T-helper 9 cell (primary cell): ENCODE data around the gene GPSM3.

Source experiments
- DNase-seq: peaks from one replicate; pipeline ENCODE4 v3.0.0-alpha.2; 2020

GPSM3 gene

DNA sequence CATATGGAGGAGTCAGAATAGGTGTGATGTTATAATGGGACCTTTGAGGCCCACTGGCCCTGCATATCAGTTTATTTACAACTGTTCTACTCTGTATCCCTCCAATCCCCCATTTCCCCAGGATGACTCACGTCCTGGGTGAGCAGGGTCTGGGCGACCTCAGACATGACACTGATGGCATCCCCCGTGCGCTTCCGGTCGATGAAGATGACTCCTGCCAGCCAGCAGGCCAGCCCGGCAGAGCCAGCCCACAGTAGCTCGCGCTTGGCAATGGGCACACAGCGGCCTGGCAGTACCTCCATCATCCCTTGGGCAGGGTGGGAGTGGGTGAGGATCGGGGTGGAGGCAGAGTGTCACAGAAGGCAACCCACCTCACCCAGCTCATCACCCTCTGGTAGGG, 22.1 kb downstream of the GPSM3 start:
- no peak for DNase-seq

DNA sequence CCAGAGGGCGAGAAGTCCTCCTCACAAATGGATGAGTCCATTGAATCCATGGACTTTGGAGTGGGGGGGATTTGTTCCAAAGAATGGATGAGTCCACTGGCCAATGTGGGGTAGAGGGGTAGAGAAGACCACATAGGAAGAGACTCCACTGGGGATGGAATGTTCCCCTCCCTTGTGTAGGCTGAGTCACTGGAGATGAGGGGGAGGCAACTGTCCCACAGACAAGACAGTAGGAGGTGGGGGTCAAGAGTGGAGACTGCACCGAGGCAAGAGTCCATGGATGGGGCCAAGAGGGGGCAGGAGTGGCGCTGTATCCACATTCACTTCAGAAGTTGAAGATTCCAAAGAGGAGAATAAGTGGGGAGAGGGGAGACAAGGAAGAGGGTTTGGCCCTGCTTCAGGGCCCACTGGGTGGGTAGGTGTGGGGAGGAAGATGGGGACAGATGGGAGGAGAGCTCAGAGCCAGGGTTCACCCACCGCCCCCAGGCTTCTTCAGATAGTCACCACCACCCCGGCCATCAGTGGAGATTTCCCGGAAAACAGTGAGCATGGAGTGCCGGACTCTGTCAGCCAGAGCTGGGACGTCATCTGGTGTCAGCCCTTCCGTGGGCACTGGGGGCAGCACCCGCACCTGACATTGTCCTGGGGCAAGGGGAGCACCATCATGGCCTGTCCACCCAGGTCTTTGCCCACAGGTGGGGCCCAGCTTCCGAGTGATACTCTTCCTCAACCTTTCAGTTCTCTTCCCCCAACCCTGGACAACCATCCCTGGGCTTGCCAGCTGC, 23.4 kb downstream of the GPSM3 start:
- DNase-seq: no peak

DNA sequence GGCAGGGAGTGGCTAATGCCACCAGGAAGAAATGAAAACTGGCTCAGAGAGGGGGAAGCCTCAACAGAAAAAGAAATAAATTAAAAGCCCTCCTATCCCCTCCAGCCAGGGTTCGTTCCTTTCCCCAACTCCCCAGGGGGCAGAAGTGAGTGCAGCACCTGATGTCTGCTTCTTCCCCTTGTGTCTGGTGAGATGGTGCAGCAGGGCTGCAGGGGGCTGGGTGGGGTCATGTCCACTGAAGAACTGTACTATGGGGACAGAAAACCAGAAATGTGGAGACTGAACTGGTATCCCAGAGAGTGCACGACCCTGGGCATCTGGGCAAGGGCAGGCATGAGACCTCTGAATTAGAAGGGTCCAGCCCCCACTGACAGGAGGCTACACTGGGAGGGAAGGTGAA, 24.1 kb downstream of the GPSM3 start:
- DNase-seq: no peak

DNA sequence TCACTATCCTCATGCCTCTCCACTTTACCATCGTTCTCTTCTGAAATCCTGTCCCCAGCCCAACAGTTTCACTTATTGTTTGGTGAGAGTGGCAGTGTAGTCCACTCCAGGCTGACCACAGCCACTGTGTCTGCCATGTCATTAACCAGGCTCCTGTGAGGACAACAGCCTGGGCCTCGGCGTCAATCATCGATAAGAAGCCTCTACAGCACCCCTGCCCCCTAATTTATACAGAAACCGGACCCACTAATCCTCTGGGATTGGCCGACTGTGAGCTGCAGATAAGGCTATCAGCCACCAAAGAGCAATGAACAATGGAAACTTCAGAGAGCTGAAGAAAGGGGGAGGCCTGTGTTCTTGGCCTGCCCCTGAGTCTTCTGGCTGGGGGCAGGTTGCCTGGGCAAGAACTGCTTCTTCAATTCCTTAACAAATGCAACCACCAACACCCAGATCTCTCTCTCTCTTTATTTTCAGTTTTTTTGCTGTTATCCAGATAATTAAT, 24.6 kb downstream of the GPSM3 start:
- DNase-seq: no peak

DNA sequence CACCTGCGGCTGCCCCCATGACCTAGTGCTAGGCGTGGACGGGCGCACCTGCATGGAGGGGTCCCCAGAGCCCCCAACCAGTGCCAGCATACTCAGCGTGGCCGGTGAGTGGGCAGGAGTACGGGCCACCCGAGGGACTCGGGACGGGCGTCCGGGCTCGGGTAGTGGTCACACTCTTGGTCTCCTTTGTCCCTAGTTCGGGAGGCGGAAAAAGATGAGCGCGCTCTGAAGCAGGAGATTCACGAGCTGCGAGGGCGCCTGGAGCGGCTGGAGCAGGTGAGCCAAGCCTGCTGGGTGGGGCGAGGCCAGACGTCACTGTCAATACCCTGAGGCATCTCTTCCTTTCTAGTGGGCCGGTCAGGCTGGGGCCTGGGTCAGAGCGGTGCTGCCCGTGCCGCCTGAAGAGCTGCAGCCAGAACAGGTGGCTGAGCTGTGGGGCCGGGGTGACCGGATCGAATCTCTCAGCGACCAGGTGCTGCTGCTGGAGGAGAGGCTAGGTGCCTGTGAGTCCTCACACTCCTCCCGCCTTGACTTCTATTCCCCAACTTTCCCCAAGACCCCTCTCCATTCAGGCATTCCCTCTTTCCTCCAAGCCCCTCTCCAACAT, 25.2 kb downstream of the GPSM3 start:
- DNase-seq: no peak

DNA sequence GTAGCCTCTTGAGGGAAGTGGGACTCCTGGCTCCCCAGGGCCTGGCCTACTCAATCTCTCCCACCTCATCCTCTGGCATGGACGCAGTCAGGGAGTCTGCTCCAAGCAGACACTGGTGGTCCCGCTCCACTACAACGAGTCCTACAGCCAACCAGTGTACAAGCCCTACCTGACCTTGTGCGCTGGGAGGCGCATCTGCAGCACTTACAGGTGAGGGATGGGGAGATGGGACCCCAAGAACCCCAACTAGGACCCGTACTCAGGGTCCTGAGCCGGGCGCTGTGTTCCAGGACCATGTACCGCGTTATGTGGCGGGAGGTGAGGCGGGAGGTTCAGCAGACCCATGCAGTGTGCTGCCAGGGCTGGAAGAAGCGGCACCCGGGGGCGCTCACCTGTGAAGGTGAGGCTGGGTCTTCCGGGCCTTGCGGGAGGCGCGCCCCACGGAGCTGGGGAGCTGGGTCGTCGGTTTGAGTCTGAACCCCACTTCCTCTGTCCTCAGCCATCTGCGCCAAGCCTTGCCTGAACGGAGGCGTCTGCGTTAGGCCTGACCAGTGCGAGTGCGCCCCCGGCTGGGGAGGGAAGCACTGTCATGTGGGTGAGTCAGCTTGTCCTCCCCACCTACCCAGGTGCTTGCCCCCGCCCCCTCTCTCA, 25.9 kb downstream of the GPSM3 start:
- no peak for DNase-seq

DNA sequence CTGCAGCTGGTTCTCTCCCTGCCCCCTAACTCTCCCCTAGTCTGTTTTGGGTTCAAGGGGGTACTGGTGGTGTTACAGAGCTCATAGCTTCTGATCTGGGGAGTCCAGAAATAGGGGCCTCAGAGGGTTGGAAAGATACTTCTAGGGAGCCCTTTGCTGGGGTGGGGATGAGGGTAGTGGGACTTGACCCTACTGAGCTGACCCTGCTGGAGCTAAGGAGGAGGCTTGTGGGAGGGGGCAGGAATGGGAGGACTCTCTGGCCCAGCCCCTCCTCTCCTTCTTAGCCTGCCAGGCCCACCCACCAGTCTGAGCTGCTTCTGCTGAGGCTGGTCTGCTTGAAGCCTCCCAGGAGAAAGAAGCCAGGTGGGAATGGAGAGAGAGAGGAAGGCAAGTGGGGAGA, 28.1 kb downstream of the GPSM3 start, which contains the start of gene EGFL8:
Gene EGFL8 (plus strand): TSS at position 301 of the 400 bp plus-strand sequence. CDS start 1,571 bp downstream, outside the sequence.
- no peak for DNase-seq

DNA sequence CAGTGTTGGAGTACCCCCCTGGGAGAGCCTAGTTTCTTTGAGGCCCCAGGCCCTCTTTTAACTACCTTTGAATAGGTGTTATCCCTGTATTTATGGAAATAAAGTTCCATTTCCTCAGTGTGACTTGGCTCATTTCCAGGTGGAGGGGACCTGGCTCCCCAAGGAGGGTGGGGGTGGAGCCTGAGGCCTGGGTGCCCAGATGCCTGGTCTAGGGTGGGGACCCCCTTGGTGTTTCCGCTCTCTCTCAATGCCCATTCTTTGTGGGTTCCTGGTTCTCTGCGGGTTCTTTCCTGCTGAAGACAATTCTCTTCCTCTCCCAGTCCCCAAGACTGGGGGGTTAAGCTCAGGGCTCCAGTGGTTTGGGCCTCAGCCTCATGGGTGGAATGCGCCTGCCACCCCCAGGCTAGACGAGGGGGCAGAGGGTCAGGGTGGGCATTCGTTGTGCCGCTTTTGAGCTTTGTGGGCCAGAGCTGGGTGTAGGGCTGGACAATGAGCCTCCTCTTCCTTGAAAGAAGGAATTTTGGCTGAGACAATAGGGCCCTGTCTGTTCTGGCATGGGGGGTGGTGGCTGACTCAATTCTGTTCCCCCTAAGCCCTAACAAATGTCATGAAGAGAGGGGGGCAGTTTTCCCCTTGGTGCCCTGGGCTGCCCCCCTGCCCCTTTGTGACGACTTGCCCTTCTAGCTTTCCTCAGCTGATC, 28.7 kb downstream of the GPSM3 start:
- DNase-seq: no peak

DNA sequence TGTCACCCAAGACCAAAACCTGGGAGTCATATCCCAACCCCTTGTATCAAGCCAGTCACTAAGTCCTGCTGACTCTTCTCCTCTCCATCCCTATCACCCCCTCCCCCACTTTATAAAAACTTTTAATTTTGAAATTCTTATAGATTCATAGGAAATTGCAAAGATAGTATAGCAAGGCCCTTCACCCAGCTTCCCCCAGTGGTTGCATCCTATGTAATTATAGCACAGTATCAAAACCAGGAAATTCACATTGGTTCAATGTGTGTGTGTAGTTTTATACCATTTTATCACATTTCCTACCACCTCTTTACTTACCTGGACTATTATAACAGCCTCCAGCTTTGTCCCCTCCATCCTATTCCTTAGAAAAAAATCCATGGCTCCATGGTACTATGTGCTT, 34.4 kb downstream of the GPSM3 start:
- DNase-seq: no peak

DNA sequence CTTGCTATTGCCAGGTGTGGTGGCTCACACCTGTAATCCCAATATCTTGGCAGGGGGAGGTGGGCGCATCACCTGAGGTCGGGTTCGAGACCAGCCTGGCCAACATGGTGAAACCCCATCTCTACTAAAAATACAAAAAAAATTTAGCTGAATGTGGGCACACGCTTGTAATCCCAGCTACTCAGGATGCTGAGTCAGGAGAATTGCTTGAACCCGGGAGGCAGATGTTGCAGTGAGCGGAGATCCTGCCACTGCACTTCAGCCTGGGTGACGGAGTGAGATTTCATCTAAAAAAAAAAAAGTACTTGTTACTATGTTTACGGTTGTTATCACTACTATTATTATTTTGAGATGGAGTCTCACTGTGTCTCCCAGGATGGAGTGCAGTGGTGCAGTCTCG, 35.6 kb downstream of the GPSM3 start:
- no peak for DNase-seq

DNA sequence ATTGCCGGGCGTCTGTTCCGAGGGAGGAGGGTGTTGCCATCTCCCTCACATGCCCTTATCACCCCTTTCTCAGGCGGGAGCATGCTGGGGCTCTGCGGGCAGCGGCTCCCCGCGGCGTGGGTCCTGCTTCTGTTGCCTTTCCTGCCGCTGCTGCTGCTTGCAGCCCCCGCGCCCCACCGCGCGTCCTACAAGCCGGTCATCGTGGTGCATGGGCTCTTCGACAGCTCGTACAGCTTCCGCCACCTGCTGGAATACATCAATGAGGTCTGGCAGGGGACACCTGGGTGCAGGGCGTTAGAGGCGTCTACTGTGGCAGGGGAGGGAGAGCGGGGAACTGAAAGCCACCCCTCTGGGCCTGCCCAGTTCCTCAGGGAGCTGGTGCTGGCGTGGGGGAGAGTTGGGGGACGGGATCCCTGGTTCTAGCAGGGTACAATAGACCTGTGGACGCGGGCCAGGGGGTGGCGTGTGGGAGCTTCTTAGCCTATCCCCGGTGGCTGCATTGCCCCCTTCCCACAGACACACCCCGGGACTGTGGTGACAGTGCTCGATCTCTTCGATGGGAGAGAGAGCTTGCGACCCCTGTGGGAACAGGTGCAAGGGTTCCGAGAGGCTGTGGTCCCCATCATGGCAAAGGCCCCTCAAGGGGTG, 37.8 kb downstream of the GPSM3 start:
- DNase-seq: peak; percentile 46

DNA sequence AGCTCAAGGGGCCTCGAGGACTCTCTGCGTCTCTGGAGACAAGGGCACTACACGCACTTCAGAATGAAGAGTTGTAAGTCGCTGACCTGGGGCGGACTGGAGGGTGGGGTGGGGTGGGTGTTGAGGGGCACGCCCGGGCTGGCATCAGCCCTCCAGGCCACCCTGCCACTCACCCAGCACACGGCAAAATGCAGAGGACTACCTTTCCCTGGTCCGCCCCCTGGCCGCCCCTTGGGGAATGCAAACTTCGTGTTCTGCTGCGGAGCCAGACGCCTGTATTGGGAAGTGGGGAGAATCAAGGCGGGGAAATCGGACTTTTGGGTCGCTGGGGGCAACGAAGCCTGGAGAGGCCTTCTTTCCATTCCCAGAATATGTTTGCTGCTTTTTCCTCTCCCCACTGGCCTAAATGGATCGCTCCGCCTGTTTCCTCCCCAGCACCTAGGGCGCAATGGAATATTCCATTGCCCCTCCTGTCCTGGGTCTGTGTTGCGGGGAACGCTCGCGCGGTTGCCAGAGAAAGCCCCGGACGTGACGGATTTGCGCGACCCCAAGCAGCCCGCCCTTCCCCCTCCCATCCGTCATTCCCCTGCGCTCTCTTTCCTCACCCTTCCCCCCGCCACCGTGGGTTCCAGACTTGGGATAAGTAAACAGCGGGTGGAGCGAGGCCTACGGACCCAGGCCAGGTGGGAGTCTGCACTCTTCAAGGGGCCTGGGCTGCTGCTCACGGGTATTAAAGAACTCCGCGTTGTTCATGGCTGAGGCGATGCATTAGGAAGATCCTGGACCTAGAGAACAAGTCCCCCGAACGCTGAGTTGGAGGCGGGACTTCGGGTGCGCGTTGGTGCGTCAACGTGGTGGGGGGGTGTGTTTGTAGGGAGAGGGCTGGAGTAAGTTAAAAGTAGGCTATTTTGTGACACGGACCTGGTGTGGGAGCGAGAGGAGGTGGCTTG, 38.6 kb downstream of the GPSM3 start, which contains the start of gene PPT2:
Gene PPT2 (plus strand): TSS at position 578 of the 950 bp plus-strand sequence. CDS start 454 bp downstream, outside the sequence.
- DNase-seq: peak; percentile 49

DNA sequence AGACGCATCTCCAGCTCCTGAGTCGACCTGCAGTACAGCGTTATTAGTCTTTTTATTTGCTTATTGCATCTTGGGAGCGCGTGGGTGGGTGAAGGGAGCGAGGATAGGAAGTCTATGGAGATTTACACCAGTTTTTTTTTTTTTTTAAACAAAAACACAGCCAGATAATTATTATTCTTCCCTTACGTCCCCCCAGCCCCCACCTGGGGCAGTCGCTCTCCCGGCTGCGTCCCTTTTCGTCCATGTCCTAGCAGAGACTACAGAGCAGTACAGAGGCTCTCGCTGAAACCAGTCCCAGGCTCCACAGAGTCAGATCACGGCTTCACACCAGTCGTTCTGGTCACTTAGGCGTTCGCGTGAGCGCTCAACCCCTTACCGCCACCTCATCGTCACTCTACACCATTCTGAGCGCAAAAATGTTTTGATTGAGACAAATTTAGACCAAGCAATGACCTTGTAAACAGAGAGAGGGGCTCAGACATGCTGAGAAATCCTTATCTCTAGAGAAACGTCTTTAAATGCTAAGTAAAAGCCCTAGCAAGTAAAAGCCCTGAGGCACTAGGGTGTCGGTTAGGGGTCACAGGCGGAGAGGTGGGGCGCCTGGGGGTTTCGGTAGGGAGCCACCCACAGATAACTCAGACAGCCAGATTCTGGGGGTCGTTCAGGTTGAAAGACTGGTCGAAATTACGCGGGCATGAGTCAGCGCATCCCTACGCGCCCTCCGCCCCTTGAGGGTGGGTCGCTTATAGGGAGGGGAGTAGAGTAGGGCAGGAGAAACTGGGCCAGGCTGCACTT, 39.5 kb downstream of the GPSM3 start:
- DNase-seq: no peak

DNA sequence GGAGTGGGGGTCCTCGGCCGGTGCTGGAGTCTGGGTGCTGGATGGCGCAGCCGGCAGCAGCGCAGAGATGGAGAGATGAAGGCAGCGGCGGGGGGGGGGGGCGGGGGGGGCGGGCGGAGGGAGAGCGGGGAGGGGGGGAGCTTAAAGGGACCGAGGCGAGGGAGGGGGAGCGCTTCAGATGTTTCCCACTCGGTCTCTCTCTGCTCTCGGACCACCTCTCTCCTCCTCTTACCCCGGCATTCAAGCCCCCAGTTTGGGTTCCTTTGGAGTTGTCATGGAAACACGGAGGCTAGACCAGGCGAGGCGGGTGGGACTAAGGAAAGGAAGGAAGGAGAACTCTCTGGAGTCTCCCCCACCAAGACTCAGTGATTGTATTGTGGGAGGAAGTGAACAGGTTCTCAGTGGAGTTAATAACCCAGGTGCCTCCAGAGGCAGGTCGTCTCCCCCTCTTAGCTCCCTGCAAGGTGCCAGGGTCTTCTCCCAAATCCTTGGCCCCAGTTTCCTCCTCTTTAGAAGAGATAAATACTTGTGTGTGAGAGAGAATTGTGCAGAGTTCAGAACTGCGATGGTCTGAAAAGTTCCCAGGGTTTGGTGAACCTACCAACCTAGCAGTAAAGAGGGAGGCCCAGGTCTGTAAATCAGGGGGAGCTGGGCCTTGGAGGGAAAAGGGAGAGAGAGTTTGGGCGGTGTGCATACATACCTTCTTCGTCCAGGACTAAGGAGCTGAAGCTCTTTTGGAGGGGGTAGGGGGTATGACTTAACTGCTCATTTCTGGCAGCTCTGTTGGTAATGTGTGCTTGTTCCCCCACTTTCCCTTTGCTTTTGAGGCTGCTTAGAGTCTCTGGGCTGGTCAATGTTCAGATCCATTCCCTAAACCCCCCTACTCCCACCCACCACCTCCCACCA, 40.3 kb downstream of the GPSM3 start, which contains the start of gene PRRT1:
Gene PRRT1 (minus strand): TSS at position 77 of the 906 bp plus-strand sequence. CDS start 112 bp downstream, outside the sequence.
- no peak for DNase-seq

DNA sequence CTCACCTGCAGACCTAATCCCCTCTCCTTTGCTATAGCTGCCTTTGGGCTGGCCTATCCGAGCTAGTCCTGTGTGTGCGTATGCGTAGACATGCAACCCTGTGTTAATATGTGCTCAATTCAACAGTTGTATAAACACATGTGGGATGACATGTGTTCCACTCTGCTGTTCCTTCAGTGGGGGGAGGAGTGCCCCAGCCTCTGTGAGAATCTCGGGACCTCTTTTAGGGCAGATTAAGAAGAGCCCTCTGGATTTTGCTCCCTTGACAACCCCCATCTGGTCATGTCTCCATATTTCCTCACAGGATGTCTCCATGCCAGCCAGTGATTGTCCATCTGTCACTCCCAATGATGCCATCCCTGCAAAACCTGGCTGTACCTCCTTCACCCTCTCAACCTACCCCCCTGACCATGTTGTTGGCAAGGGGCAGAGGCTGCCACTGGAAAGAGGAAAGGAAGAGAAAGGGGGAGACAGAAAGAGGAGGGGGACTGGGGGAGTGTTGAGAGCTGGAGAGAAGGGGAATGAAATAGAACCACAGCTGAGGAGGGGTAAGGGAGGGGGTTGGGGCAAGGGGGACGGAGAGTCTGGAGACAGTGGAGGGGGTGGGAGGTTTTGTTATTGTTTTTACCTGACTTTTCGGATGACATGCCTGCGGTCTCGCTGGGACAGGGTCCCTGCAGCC, 41.1 kb downstream of the GPSM3 start:
- no peak for DNase-seq

DNA sequence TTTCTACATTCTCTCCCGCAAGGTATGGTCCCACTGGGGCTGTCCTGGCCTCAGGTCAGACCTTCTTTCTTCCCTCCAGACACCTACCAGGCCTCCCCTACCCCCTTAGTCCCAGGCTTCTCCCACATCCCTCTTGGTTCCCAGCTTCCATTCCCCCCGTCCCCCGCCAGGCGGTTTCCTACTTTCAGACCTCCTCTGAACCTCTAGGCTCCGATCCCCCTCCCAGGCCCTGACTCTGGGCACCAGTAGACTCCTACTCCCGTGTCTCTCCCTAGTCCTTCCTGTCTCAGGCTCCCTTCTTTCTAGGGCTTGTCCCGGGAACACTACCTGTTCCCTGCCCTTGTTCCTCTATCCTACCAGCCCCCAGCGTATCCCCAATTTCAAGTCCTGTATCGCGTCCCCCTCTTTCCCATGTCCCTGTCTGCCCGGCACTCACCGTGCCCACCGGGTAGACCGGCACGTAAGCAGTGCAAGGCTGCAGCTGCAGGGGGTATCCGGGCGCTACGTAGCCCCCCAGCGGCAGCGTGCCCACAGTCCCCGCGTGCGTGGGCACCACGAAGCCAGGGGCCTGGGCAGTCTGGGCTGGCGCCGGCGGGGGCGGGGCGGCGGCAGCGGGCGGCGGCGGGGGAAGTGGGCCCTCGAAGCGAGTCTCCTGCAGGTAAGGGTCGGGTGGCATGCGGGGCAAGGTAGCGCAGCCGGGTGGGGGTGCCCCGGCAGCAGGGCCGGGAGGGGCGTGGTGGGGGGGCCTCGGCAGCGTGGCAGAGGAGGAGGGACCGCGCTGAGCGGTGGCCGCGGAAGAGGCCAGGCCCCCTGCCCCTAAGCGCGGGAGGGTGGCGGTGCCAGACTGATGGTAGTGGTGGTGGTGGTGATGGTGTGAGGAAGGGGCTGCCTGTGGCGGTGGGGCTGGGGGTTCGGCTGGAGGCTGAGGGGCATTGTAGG, 42.2 kb downstream of the GPSM3 start:
- DNase-seq: no peak

DNA sequence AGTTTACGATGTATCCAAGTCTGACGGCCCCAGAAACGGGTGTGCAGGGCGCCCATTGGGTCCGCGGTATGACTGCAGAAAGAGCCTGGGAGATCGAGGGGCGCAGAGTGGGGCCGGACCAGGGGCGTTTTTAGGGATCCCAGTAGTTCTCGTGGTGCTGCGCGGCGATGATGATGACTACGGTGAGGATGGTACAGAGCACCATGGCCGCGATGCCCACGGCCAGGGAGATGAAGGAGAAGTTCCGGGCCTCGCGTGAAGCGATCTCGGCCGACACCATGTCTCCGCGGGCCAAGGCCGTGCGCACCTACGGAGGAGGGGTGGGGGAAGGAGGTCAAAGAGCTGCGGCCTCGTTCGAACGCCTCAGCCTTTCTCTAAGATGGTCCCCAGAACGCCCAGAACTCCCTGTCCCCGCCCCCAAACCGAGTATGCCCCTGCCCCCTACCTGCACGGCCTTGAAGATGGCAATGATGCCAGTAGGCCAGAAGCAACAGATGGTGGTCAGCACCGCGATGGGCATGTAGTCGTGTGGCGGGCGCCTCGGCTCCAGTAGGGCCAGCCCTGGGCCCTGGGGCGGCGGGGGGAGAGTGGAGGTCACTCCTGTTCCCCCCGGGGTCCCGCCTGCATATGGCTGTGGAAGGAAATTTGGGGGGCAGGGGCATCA, 43.2 kb downstream of the GPSM3 start:
- DNase-seq: no peak
